Mucosa of rectum (tissue), 2 donors: ENCODE measurements around the gene DACT3.

Source experiments
- H3K27ac ChIP-seq, 2 donors: one replicate each; pipeline ENCODE4 v1.7.0; 2013; ENCODE audit warnings: inconsistent platforms in 2 of 2, low read depth in 2 of 2, low read length in 2 of 2
- H3K27me3 ChIP-seq, 2 donors: one replicate each; pipeline ENCODE4 v1.7.0; 2013; ENCODE audit warnings: low read length in 2 of 2; ENCODE audit not compliant: control insufficient read depth in 2 of 2, insufficient read depth in 2 of 2
- H3K36me3 ChIP-seq, 2 donors: one replicate each; pipeline ENCODE4 v1.7.0; 2013; ENCODE audit warnings: low read length in 2 of 2; ENCODE audit not compliant: control insufficient read depth in 2 of 2, insufficient read depth in 2 of 2
- H3K4me1 ChIP-seq, 2 donors: one replicate each; pipeline ENCODE4 v1.7.0; 2013; ENCODE audit warnings: low read length in 2 of 2, mild to moderate bottlenecking in 1 of 2; ENCODE audit not compliant: control insufficient read depth in 2 of 2, insufficient read depth in 2 of 2
- H3K4me3 ChIP-seq, 2 donors: one replicate each; pipeline ENCODE4 v1.7.0; 2013; ENCODE audit warnings: low read length in 2 of 2
- H3K9ac ChIP-seq, 2 donors: one replicate each; pipeline ENCODE4 v1.7.0; 2013; ENCODE audit warnings: low read length in 2 of 2, low read depth in 1 of 2, mild to moderate bottlenecking in 1 of 2
- H3K9me3 ChIP-seq, 2 donors: one replicate each; pipeline ENCODE4 v1.7.0; 2013; ENCODE audit warnings: low read length in 2 of 2; ENCODE audit not compliant: control insufficient read depth in 2 of 2
- donor health status: healthy.
- donor health status: Normal muscosa, but diverticular disease.

Gene DACT3

GRCh38 chr19:46624958-46625661, 35.9 kb downstream of the DACT3 start, which contains the start of gene PTGIR:
PTGIR (minus strand) TSS chr19:46625089; CDS start chr19:46624225, 864 bp downstream.
- Histone ChIP-seq H3K36me3 (no peaks in the 10 kb centered on the region), H3K4me1 (peaks cover 2 to 7% of the 10 kb centered on the region in 2 donors), H3K9ac (no peak within 1 kb of the TSS), H3K4me3 (peak within 1 kb of the TSS in 1 of 2 donors; percentile 35), H3K9me3 (no peaks in the 10 kb centered on the region), H3K27ac (peak within 1 kb of the TSS; percentile 59 to 65), H3K27me3 (peaks cover 0 to 3% of the 10 kb centered on the region in 2 donors)

- Histone ChIP-seq H3K4me3 (no peak overlapping the region), H3K27me3 (peaks cover 0 to 3% of the 10 kb centered on the region in 2 donors), H3K4me1 (peaks cover 2 to 13% of the 10 kb centered on the region in 2 donors), H3K36me3 (no peaks in the 10 kb centered on the region), H3K9ac (no peak overlapping the region), H3K27ac (no peak overlapping the region), H3K9me3 (no peaks in the 10 kb centered on the region)
Observed at GRCh38 chr19:46623915-46624502, 37.0 kb downstream of the DACT3 start.

GRCh38 chr19:46622118-46622446, 38.9 kb downstream of the DACT3 start:
- peaks cover 2 to 15% of the 10 kb centered on the region in 2 donors for H3K4me1 ChIP-seq
- no peak overlapping the region for H3K27ac ChIP-seq
- H3K27me3 ChIP-seq: peaks cover 0 to 5% of the 10 kb centered on the region in 2 donors
- H3K36me3 ChIP-seq: no peaks in the 10 kb centered on the region
- no peak overlapping the region for H3K4me3 ChIP-seq
- no peaks in the 10 kb centered on the region for H3K9me3 ChIP-seq
- H3K9ac ChIP-seq: no peak overlapping the region

DNA sequence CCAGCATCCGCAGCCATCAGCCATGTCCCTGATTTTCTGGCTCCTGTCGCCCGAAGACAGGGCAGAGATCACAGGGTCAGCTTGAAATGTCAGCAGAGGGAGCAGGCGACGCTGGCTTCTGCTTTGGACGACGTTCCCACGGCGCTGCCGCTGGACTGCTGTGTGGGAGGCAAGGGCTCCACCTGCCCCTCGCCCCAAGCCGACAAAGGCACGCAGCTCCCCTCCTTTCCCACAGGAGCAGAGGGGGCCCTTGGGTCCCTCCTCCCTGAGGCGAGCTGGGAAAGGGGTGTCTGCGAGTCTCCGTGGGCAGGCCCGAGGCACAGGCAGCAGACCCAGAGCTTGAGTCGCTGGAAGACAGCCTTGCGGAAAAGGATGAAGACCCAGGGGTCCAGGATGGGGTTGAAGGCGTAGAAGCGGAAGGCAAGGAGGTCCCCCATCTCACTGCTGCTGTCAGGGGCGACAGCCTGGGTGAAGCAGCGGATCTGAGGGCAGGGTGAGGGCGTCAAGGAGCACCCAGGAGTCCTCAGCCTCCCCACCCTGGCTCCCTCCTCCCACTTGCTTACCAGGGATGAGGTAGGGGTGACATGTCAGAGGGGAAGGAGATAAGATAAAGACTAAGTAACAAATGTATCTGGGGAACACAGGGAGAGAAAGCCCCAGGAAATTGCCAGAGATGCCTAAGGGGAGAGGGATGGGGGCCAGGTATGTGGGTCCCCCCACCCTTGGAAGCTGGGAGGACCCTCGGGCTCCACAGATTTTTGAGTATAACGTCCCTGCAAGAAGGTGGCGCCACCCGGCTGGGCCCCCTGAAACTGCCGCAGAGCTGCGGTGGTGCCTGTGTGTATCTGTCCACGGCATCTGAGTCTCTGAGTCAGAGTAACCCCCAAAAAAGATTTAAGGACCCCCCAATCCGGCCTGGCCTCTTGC, 39.5 kb downstream of the DACT3 start:
- H3K4me3 ChIP-seq: no peak overlapping the region
- H3K27ac ChIP-seq: peak overlapping the region; percentile 45 to 47
- no peaks in the 10 kb centered on the region for H3K36me3 ChIP-seq
- peaks cover 5 to 20% of the 10 kb centered on the region in 2 donors for H3K4me1 ChIP-seq
- no peak overlapping the region for H3K9ac ChIP-seq
- H3K9me3 ChIP-seq: no peaks in the 10 kb centered on the region
- H3K27me3 ChIP-seq: peaks cover 0 to 5% of the 10 kb centered on the region in 2 donors

DNA sequence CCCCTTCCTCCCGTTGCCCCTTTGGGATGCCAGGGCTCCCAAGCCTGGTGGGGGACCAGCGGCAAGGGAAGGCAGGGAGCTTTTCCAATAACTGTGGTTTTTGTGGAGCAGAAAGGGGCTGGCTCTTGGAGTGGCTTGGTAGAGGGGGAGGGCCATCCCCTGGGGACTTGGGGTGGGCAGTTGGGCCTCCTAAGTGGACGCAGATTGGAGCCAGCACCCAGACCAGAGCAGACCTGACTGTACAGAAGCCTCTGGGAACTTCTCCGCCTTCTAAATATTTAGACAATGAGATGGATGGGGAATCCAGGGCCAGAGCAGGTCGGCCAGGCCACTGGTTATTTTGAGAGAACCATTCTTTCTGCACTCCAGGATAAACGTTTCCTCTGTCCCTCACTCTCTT, 40.3 kb downstream of the DACT3 start:
- no peak overlapping the region for H3K9ac ChIP-seq
- peaks cover 5 to 20% of the 10 kb centered on the region in 2 donors for H3K4me1 ChIP-seq
- peak overlapping the region; percentile 45 to 47 for H3K27ac ChIP-seq
- H3K4me3 ChIP-seq: no peak overlapping the region
- no peaks in the 10 kb centered on the region for H3K9me3 ChIP-seq
- H3K27me3 ChIP-seq: peaks cover 0 to 5% of the 10 kb centered on the region in 2 donors
- no peaks in the 10 kb centered on the region for H3K36me3 ChIP-seq

DNA sequence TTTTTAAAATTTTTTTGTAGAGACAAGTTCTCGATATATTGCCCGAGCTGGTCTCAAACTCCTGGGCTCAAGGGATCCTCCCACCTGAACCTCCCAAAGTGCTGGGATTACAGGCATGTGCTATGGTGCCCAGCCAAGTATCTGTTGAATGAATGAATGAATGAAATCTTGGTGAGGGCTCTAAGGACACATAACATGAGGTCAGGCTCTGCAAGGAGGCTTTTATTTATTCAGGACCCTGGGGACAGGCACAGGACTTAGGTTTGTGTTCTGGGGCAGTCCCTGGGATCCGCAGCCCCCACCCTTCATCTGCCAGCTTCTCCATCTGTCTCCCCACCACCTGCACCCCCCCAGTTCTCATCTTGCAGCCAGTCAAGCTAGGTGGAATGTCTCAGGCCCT, 40.7 kb downstream of the DACT3 start:
- Histone ChIP-seq H3K4me3 (no peak overlapping the region), H3K4me1 (peaks cover 5 to 20% of the 10 kb centered on the region in 2 donors), H3K9me3 (no peaks in the 10 kb centered on the region), H3K27ac (no peak overlapping the region), H3K27me3 (peaks cover 0 to 5% of the 10 kb centered on the region in 2 donors), H3K36me3 (no peaks in the 10 kb centered on the region), H3K9ac (no peak overlapping the region)

DNA sequence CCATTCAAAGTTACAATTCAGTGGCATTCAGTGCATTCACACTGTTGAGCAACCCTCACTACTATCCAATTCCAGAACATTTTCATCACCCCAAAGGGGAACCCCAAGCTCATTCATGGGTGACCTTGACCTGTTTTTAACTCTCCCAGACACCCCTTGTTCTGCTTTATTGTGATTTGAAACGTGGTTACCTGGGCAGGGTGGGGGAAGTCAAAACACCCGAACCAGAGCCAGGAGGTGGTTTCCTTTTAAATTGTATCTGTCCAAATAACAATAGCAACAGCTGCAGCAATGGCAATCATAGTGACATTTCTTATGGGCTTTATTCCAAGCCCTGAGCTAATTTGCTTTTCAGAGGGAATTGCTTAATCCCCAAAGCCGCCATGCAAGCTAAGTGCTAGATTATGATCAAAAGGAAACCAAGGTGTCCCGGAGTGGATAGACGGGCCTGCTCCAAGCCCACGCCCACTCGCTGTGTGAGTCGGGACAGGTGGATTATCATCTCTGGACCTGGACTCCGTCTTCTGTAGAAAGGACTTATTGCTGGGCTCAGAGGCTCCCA, 42.2 kb downstream of the DACT3 start:
- peaks cover 0 to 5% of the 10 kb centered on the region in 2 donors for H3K27me3 ChIP-seq
- H3K4me3 ChIP-seq: no peak overlapping the region
- H3K4me1 ChIP-seq: peaks cover 5 to 18% of the 10 kb centered on the region in 2 donors
- H3K9me3 ChIP-seq: no peaks in the 10 kb centered on the region
- H3K36me3 ChIP-seq: no peaks in the 10 kb centered on the region
- H3K9ac ChIP-seq: no peak overlapping the region
- H3K27ac ChIP-seq: peak overlapping the region in 1 of 2 donors; percentile 16

GRCh38 chr19:46617601-46618000, 43.4 kb downstream of the DACT3 start:
- H3K9me3 ChIP-seq: no peaks in the 10 kb centered on the region
- H3K27me3 ChIP-seq: peaks cover 0 to 5% of the 10 kb centered on the region in 2 donors
- H3K27ac ChIP-seq: peak overlapping the region in 1 of 2 donors; percentile 11
- H3K36me3 ChIP-seq: no peaks in the 10 kb centered on the region
- H3K9ac ChIP-seq: no peak overlapping the region
- H3K4me3 ChIP-seq: no peak overlapping the region
- peaks cover 5 to 18% of the 10 kb centered on the region in 2 donors for H3K4me1 ChIP-seq

- H3K27ac ChIP-seq: no peak overlapping the region
- H3K9ac ChIP-seq: no peak overlapping the region
- peak overlapping the region in 1 of 2 donors; percentile 7 for H3K4me3 ChIP-seq
- peaks cover 3 to 18% of the 10 kb centered on the region in 2 donors for H3K4me1 ChIP-seq
- no peaks in the 10 kb centered on the region for H3K36me3 ChIP-seq
- H3K27me3 ChIP-seq: peaks cover 0 to 5% of the 10 kb centered on the region in 2 donors
- no peaks in the 10 kb centered on the region for H3K9me3 ChIP-seq
Observed at GRCh38 chr19:46616631-46617322, 44.2 kb downstream of the DACT3 start.
